GM10248 (cell line): ENCODE data around the gene RTCB.

Source experiments
- CTCF ChIA-PET: fragments of 300-600 bp; sonication (Branson Sonifier 250); formaldehyde crosslinking; extraction: SDS; loops from one replicate; lab custom pipeline; 2021; ENCODE audit warnings: antibody characterized with exemption; lab: Yijun Ruan, JAX
- POLR2A ChIA-PET: fragments of 350-650 bp; sonication (Branson Sonifier 250); formaldehyde crosslinking; extraction: SDS; loops from one replicate; lab custom pipeline; 2020; ENCODE audit warnings: antibody characterized with exemption; lab: Yijun Ruan, JAX
- DNase-seq: peaks from one replicate; pipeline ENCODE4 v3.0.0; 2012; ENCODE audit errors: extremely low spot score
- TF ChIP-seq, protein P1 (sequence below): IDR thresholded peaks from 2 replicates; pipeline ENCODE4 v1.5.1; 2012; ENCODE audit warnings: mild to moderate bottlenecking, low read depth; ENCODE audit errors: extremely low read depth, missing control alignments, control extremely low read depth

The RTCB gene

DNA sequence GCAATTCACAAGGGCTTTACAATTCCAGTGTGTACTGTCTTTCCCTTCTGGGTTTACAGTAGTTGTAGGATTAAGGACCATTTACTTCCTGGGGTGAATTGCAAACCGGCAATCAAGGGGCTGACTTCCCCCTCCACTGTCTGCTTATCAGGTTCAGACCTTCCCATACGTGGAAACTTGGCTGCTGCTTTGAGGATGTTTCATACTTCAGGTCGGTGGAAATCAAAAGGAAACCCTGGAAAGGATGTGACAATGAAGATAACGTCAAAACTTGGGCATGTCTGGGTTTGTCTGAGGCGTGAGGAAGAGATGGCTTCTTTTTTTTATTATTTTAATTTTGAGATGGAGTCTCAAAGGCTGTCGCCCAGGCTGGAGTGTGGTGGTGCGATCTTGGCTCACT is 2.1 kb upstream of the RTCB start:
- DNase-seq = no peak
- ChIA-PET POLR2A (no interaction called here), CTCF (no interaction called here)
- TF ChIP-seq, protein P1, sequence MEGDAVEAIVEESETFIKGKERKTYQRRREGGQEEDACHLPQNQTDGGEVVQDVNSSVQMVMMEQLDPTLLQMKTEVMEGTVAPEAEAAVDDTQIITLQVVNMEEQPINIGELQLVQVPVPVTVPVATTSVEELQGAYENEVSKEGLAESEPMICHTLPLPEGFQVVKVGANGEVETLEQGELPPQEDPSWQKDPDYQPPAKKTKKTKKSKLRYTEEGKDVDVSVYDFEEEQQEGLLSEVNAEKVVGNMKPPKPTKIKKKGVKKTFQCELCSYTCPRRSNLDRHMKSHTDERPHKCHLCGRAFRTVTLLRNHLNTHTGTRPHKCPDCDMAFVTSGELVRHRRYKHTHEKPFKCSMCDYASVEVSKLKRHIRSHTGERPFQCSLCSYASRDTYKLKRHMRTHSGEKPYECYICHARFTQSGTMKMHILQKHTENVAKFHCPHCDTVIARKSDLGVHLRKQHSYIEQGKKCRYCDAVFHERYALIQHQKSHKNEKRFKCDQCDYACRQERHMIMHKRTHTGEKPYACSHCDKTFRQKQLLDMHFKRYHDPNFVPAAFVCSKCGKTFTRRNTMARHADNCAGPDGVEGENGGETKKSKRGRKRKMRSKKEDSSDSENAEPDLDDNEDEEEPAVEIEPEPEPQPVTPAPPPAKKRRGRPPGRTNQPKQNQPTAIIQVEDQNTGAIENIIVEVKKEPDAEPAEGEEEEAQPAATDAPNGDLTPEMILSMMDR = no peak

DNA sequence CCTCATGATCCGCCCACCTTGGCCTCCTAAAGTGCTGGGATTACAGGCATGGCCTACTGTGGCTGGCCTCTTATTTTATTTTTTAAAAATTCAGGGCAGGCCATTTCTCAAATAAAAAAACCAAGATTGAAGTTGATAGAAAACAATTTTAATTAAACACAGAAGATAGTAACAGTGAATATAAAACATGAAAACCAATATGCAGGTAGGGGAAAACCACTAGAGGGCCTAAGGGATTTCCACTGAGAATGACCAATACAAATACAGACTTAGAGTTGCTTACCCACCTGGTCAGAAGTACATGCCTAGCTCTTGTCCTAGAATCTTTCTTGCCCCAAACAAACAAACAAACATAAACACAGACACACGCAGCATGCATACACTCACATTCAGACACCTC is 1.7 kb upstream of the RTCB start:
- ChIA-PET CTCF (interaction anchor here (2.7 kb wide), 1 partner anchor 60 kb away, joined by 8 read pairs; no protein-coding TSS in a partner anchor), POLR2A (no interaction called here)
- peak; percentile 45 for DNase-seq
- TF ChIP-seq, protein P1 = peak; percentile 20

DNA sequence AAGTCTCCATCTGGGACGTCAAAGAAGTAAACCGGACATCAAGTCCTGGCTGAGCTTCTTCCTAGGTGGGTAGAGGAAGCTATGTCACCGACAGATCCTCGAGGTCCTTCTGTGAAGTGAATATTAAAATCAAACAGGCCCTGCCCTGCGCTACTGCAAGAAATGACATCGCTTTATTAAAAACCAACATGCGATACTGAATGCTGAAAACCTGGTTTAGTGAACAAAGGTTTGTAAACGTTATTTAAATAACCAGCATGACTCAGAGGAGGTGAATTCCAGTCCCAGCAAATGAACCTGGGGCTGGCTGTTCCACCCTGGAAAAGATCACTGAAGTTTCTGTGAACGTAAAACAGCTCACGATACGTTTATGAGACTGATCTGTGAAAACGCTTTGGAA is 645 bp downstream of the RTCB start:
- no peak for DNase-seq
- ChIA-PET POLR2A (interaction anchor here (0.6 kb wide), 1 partner anchor 19 kb away, joined by 9 read pairs; no protein-coding TSS in a partner anchor), CTCF (interaction anchor here (1.2 to 2.8 kb wide), 11 partner anchors 10 to 64 kb away, joined by 3 to 12 read pairs (median 5); partner anchors contain the start of gene FBXO7)
- TF ChIP-seq, protein P1 = no peak

DNA sequence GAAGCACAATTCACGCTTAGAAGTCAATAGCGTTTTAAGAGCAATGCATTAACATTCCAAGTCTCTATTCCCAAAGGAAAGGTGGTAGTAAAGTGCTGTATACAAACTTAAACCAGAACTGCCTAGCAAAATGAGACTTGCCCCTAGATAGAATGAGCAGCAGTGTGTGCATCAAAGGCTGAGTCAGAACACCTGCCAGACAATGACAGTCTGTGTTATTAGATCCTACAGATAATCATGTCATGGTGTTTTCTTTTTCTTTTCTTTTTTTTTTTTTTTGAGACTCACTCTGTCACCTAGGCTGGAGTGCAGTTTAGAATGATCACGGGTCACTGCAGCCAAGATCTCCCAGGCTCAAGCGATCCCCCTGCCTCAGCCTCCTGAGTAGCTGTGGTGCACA is 1.6 kb downstream of the RTCB start:
- DNase-seq = no peak
- TF ChIP-seq, protein P1 = no peak
- ChIA-PET CTCF (interaction anchor here (1.2 to 2.8 kb wide), 3 partner anchors 11 to 65 kb away, joined by 3 to 12 read pairs (median 10); partner anchors contain the start of gene FBXO7), POLR2A (no interaction called here)

DNA sequence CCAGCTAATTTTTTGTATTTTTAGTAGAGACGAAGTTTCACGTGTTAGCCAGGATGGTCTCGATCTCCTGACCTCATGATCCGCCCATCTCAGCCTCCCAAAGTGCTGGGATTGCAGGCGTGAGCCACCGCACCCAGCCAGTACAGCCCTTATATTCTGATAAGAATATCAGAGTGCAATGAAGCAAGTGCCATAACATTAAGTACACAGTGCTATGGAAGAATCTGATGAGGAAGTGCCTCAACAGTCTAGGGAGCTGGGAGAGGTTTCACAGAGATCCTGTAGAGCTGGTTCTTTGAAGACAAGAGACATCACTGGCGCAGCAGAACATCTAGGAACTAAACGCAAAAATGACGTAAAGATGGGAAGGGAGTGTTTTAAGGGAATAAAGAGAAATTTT is 2.1 kb downstream of the RTCB start:
- TF ChIP-seq, protein P1 = no peak
- ChIA-PET POLR2A (no interaction called here), CTCF (interaction anchor here (1.0 to 1.8 kb wide), 3 partner anchors 19 to 68 kb away, joined by 3 to 7 read pairs (median 4); no protein-coding TSS in a partner anchor)
- DNase-seq = no peak

DNA sequence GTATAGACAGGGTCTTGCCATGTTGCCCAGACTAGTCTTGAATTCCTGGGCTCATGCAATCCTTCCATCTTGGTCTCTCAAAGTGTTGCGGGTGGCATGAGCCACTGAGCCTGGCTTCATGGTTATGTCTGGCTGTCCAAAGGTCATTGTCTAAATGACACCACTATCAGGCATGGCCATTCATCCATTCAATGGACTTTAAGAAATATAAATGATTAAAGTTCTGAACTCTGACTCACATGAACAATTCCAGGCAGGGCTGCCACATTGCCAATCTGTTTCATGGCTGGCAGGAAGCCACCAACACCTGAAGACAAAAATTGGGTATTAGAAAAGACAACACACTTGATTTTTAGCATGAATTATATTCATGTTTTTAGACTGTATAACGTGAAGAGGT is 4.1 kb downstream of the RTCB start:
- DNase-seq = no peak
- TF ChIP-seq, protein P1 = no peak
- ChIA-PET CTCF (no interaction called here), POLR2A (no interaction called here)
